OCI-M2 (cell line): ENCODE measurements around the gene NDRG4.

Source experiments
- DNase-seq: peaks from one replicate; lab custom pipeline; 2025; ENCODE audit not compliant: unreplicated experiment; lab: John Stamatoyannopoulos, UW

NDRG4 gene

GRCh38 chr16:58508671-58509251, 8.8 kb downstream of the NDRG4 start:
- DNase-seq = no peak

GRCh38 chr16:58509256-58510096, 9.5 kb downstream of the NDRG4 start:
- DNase-seq = no peak

- no peak for DNase-seq
Observed at GRCh38 chr16:58510097-58510775, 10.3 kb downstream of the NDRG4 start.

GRCh38 chr16:58510776-58511628, 11.1 kb downstream of the NDRG4 start:
- DNase-seq = no peak

GRCh38 chr16:58511933-58512815, 12.2 kb downstream of the NDRG4 start:
- DNase-seq = peak; percentile 32

- DNase-seq = no peak
Observed at GRCh38 chr16:58513874-58514273, 13.9 kb downstream of the NDRG4 start.

GRCh38 chr16:58515125-58515870, 15.4 kb downstream of the NDRG4 start, which contains the start of gene SETD6:
SETD6 (plus strand) TSS chr16:58515517; CDS start chr16:58515538, 21 bp downstream.
- DNase-seq = peak; percentile 40

- no peak for DNase-seq
Observed at GRCh38 chr16:58515871-58516767, 16.2 kb downstream of the NDRG4 start.

- no peak for DNase-seq
Observed at GRCh38 chr16:58516768-58517107, 16.8 kb downstream of the NDRG4 start.

- no peak for DNase-seq
Observed at GRCh38 chr16:58518083-58518979, 18.4 kb downstream of the NDRG4 start.

GRCh38 chr16:58518980-58519368, 19.0 kb downstream of the NDRG4 start:
- DNase-seq = no peak

GRCh38 chr16:58519707-58520106, 19.8 kb downstream of the NDRG4 start:
- DNase-seq = no peak

- no peak for DNase-seq
Observed at GRCh38 chr16:58530179-58530578, 30.2 kb downstream of the NDRG4 start.

GRCh38 chr16:58532414-58532813, 32.5 kb downstream of the NDRG4 start:
- no peak for DNase-seq

GRCh38 chr16:58533751-58534470, 34.0 kb downstream of the NDRG4 start:
- DNase-seq = no peak

- no peak for DNase-seq
Observed at GRCh38 chr16:58535100-58535499, 35.2 kb downstream of the NDRG4 start.

GRCh38 chr16:58536278-58536677, 36.3 kb downstream of the NDRG4 start:
- DNase-seq = no peak
